Measurements from ENCODE around the gene FILIP1.

GRCh38 chr6:75495011-75495410 lies 1.4 kb upstream of the FILIP1 start:
- TF ChIP-seq ZNF274 (IDR thresholded peaks at IDR 0.05; ENCODE audit: low read depth, low read length) (no peak), SUZ12 (IDR thresholded peaks at IDR 0.05; ENCODE audit: extremely low read depth, insufficient read depth, insufficient read length) (no peak), YY1 (IDR thresholded peaks at IDR 0.05; ENCODE audit: insufficient read depth, insufficient read length) (no peak)
